ENCODE results near the gene FXYD6.

The FXYD6 gene

DNA sequence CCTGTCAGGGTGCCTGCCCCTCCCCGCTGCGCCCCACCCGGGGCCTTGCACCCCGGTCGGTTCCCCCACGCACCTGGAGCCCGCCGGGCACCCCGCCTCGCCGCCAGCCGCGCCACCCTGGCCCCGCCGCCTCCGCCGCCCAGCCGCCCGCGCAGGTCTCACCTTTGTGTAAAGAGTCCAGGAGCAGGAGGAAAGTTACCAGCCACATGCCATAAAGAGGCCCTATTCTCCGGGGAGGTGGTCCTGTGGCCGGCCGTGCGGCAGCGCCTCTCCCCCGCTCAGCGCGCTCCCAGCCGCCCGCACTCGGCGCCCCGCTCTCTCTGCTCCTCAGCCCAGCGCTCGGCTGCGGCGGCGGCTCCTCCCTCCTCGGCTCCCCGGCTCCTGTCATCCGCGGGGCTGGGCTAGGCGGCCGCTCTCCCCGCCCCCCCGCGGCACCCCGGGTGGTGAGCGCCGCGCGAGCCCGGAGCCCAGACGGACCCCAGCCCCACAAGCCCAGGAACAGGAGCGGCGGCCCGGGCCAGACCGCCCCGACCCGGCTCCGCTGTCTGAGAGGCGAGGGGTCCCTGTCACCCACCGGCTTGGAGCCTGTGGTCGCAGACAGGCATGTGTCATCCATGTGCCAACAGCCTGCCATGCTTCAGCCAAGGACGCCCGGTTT is 79.5 kb downstream of the FXYD6 start, which contains the start of gene DSCAML1:
DSCAML1 (minus strand) TSS at position 345 of the 658 bp plus-strand sequence; CDS start at position 208, 137 bp downstream.
- Histone ChIP-seq H3K4me3 (ENCODE audit: insufficient read depth, low read length, poor library complexity, severe bottlenecking) (no peak within 1 kb of the TSS), H3K4me2 (ENCODE audit: low read depth, low read length, poor library complexity, severe bottlenecking) (no peak within 1 kb of the TSS), H3K9me3 (ENCODE audit: insufficient read depth, low read length) (no peaks in the 10 kb centered on the region), H3K27me3 (ENCODE audit: low read length) (no peaks in the 10 kb centered on the region), H3F3A (ENCODE audit: insufficient read depth) (no peaks in the 10 kb centered on the region), H3K36me3 (ENCODE audit: low read length) (no peaks in the 10 kb centered on the region), H2AFZ (ENCODE audit: low read depth, low read length, severe bottlenecking) (no peak within 1 kb of the TSS), H4K20me1 (ENCODE audit: low read depth, low read length) (no peaks in the 10 kb centered on the region), H3K79me2 (ENCODE audit: insufficient read depth, low read length) (no peaks in the 10 kb centered on the region), H3K27ac (ENCODE audit: low read depth, low read length) (no peak within 1 kb of the TSS), H3K9ac (ENCODE audit: low read length) (no peak within 1 kb of the TSS), H3K9me2 (replicated peaks; ENCODE audit: insufficient read depth, low read length) (no peaks in the 10 kb centered on the region)
- TF ChIP-seq, protein P1, sequence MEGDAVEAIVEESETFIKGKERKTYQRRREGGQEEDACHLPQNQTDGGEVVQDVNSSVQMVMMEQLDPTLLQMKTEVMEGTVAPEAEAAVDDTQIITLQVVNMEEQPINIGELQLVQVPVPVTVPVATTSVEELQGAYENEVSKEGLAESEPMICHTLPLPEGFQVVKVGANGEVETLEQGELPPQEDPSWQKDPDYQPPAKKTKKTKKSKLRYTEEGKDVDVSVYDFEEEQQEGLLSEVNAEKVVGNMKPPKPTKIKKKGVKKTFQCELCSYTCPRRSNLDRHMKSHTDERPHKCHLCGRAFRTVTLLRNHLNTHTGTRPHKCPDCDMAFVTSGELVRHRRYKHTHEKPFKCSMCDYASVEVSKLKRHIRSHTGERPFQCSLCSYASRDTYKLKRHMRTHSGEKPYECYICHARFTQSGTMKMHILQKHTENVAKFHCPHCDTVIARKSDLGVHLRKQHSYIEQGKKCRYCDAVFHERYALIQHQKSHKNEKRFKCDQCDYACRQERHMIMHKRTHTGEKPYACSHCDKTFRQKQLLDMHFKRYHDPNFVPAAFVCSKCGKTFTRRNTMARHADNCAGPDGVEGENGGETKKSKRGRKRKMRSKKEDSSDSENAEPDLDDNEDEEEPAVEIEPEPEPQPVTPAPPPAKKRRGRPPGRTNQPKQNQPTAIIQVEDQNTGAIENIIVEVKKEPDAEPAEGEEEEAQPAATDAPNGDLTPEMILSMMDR (IDR thresholded peaks at IDR 0.05; ENCODE audit: insufficient read depth, low read length, poor library complexity, severe bottlenecking), result no peak

- H3K9me3 ChIP-seq (ENCODE audit: insufficient read depth, low read length), result no peaks in the 10 kb centered on the region
- H3K27me3 ChIP-seq (ENCODE audit: low read length), result no peaks in the 10 kb centered on the region
- H2AFZ ChIP-seq (ENCODE audit: low read depth, low read length, severe bottlenecking), result no peak overlapping the region
- H3K27ac ChIP-seq (ENCODE audit: low read depth, low read length), result no peak overlapping the region
- no peak overlapping the region for H3K4me3 ChIP-seq (ENCODE audit: insufficient read depth, low read length, poor library complexity, severe bottlenecking)
- H3K36me3 ChIP-seq (ENCODE audit: low read length), result no peaks in the 10 kb centered on the region
- no peaks in the 10 kb centered on the region for H4K20me1 ChIP-seq (ENCODE audit: low read depth, low read length)
- H3K9ac ChIP-seq (ENCODE audit: low read length), result no peak overlapping the region
- no peak overlapping the region for H3K4me2 ChIP-seq (ENCODE audit: low read depth, low read length, poor library complexity, severe bottlenecking)
- no peaks in the 10 kb centered on the region for H3K79me2 ChIP-seq (ENCODE audit: insufficient read depth, low read length)
- no peaks in the 10 kb centered on the region for H3F3A ChIP-seq (ENCODE audit: insufficient read depth)
- TF ChIP-seq EZH2phosphoT487 (conservative IDR thresholded peaks at IDR 0.05; ENCODE audit: low read length), result no peak
- TF ChIP-seq, protein P1 (IDR thresholded peaks at IDR 0.05; ENCODE audit: insufficient read depth, low read length, poor library complexity, severe bottlenecking), result no peak
- no peaks in the 10 kb centered on the region for H3K9me2 ChIP-seq (replicated peaks; ENCODE audit: insufficient read depth, low read length)
Observed at GRCh38 chr11:117796456-117796871, 80.0 kb downstream of the FXYD6 start.

GRCh38 chr11:117795638-117796455 is 80.6 kb downstream of the FXYD6 start:
- no peaks in the 10 kb centered on the region for H3K27me3 ChIP-seq (ENCODE audit: low read length)
- no peak overlapping the region for H3K27ac ChIP-seq (ENCODE audit: low read depth, low read length)
- H3K9me3 ChIP-seq (ENCODE audit: insufficient read depth, low read length), result no peaks in the 10 kb centered on the region
- H3K4me3 ChIP-seq (ENCODE audit: insufficient read depth, low read length, poor library complexity, severe bottlenecking), result no peak overlapping the region
- no peak overlapping the region for H3K9ac ChIP-seq (ENCODE audit: low read length)
- H2AFZ ChIP-seq (ENCODE audit: low read depth, low read length, severe bottlenecking), result no peak overlapping the region
- no peaks in the 10 kb centered on the region for H4K20me1 ChIP-seq (ENCODE audit: low read depth, low read length)
- TF ChIP-seq, protein P1 (IDR thresholded peaks at IDR 0.05; ENCODE audit: insufficient read depth, low read length, poor library complexity, severe bottlenecking), result no peak
- TF ChIP-seq EZH2phosphoT487 (conservative IDR thresholded peaks at IDR 0.05; ENCODE audit: low read length), result no peak
- no peaks in the 10 kb centered on the region for H3F3A ChIP-seq (ENCODE audit: insufficient read depth)
- no peaks in the 10 kb centered on the region for H3K36me3 ChIP-seq (ENCODE audit: low read length)
- no peaks in the 10 kb centered on the region for H3K9me2 ChIP-seq (replicated peaks; ENCODE audit: insufficient read depth, low read length)
- no peaks in the 10 kb centered on the region for H3K79me2 ChIP-seq (ENCODE audit: insufficient read depth, low read length)
- no peak overlapping the region for H3K4me2 ChIP-seq (ENCODE audit: low read depth, low read length, poor library complexity, severe bottlenecking)

Measured in SU-DHL-6 (cell line).